HG02981 (cell line): ENCODE measurements around the gene DCD.

Experiments
- ATAC-seq: cut with Tn5 transposase; IDR thresholded peaks from one replicate; pipeline ENCODE4 v1.9.1; 2021; ENCODE audit warnings: mild to moderate bottlenecking, moderate library complexity; ENCODE audit not compliant: unreplicated experiment

Gene DCD

DNA sequence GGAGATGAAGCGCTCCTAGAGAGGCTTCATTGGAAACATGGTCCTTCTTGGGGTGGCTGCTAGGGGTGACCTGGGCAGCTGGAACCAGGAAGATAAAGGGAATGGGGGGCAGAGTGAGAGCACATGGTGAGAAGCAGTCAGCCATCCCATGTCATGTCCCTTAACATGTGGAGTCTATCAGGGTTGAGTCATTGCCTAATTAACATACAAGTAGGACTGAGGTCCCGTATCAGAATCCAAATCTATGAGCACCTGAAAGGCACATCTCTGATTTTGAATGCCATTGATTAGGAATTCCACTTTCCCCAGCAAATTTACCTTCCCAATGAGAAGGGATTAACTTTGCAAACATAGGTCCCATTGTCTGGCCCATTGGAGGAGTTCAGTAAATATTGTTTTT lies 39.4 kb downstream of the DCD start:
- no peak for ATAC-seq

DNA sequence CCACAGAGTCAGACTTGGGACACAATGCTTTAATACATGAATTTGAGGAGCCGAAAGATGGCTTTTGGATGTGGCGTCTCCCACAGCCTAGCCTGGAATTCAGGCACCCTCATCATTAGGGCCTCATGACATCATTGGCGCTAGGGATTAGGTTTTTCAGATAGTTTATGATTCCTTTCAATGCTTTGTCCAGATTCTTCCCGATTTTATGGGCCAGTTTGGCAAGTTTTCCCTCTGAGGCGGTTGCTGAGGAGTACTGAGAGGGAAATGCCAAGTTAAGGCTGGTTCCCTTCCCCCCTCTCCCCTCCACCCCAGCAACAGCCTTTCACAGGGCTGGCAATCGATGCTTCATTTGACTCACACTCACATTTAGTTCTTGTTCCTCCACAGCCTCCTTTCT lies 40.0 kb downstream of the DCD start:
- no peak for ATAC-seq

DNA sequence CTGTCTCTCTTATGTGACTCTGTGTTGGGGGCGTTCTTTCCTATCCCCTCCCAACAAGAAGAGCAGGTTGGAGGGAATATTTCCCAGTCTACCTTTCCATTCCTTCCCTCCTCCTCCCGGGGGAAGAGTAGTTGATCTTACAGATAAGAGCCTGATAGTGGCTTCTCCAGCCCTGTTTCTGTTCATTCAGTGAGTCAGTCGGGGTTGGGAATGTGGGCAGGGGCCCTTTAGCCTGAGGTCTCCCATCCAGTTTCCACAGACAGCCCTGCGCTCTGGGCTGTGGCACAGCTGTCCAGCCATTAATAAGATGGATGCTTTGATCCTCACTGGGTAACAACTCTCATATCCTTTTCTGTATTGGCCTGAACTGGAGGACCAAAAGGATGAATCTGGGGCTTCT lies 41.6 kb downstream of the DCD start:
- no peak for ATAC-seq

DNA sequence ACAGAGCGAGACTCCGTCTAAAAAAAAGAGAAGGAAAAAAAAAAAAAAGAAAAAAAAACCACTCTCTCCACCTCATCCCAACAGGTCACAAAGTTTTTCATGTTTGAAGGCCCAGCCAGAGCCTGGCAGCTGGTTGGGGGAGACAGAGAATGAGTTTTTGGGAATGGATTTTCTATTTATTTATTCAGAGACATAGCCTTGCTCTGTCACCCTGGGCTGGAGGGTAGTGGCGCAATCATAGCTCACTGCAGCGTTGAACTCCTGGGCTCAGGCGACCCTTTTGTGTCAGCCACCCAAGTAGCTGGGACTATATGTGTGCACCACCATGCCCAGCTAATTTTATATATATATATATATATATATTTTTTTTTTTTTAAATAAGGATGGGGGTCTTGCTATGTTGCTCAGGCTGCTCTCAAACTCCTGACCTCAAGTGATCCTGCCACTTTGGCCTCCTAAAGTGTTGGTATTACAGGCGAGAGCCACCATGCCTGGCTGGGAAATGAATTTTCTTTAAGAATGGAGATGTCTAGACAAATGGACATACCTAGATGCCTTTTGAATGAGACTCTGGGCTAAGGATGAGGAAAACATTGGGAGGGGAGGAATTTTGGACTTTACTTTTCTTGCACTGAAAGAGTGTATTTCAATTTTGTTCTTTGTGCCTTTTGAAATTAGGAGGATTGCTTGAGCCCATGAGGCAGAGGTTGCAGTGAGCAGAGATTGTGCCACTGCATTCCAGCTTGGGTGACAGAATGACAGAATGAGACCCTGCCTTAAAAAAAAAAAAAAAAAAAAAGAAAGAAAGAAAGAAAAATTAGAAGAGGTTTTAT lies 42.8 kb downstream of the DCD start:
- no peak for ATAC-seq

DNA sequence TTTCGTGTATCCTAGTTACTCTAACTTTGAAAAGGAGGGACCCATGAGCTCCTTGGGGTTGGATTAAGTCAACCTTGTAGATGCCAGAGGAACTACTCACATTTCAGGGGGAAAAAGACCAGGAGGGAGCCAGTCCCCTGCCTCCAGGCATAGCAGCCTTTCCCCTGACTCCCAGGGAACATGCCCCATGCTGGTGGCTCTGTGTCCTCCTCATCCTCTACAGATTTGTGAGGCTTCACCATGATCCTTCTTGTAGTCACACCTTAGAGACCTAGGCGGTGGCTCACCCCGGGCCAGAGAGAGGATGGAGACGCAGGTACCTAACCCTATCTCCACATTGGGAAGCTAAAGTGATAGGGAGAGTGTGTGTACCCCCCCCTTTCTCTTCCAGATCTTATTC lies 43.7 kb downstream of the DCD start:
- no peak for ATAC-seq

DNA sequence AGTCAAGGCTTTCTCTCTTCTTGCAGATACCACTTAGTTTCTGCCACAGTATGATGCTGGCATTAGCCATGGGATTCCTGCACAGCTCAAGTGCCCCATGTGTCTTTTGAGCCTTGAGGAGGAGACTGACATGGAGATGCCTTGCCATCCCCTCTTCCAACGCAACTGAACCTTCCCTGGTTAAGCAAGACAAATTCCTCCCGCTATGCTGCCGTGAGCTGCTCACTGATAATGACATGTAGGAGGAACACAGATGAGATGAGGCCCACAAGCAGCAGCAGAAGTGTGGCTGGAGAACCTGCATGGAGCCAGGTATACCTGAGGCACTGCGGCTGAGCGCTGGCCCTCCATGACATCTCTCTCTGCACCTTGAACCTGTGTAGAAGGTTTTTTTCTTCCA lies 44.3 kb downstream of the DCD start:
- no peak for ATAC-seq

DNA sequence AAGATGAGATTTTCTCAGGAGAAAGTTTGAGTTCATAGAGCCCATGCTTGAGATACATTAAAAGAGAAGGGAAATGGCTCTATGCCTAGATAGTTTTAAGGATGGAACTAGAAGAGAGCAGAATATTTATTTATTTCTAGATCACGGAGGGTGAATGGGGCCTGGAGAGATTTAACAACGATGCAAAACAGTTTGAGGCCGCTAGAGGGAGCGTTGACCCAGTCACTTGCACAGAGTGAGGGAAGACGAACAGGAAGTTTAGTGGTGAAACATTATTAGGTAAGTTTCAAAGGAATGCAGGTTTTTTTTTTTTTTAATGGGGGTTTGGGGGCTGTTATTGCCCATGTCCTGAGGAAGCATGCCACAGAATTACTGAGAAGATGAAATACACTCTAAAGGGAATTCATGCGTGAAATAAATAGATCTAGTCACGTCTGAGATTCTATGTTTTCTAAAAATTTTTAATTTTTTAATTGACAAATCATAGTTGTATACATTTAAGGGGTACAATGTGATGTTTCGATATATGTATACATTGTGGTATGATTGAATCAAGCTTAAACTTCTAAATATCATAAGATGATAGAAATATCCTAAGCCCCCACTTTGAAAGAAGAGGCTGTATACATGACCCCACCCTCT lies 44.9 kb downstream of the DCD start:
- peak; percentile 94 for ATAC-seq

DNA sequence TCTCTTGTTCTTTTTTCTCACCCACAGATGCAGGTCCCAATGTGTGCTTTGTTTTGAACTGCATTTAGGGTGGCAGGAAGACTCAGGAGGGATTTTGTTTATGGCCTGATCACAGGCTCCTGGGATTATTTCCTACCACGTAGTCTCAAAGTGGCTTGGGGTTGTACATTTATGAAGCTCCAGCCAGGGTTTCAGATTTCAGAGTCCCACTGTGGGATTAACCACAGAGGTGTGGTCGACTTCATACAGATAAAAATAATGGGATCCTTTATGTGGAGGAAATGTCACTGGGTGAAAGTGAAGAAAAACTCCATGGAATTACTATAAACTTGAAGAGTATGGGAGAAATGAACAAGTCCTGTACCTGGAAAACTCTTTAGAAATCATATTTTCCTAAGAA lies 45.5 kb downstream of the DCD start:
- ATAC-seq = no peak

DNA sequence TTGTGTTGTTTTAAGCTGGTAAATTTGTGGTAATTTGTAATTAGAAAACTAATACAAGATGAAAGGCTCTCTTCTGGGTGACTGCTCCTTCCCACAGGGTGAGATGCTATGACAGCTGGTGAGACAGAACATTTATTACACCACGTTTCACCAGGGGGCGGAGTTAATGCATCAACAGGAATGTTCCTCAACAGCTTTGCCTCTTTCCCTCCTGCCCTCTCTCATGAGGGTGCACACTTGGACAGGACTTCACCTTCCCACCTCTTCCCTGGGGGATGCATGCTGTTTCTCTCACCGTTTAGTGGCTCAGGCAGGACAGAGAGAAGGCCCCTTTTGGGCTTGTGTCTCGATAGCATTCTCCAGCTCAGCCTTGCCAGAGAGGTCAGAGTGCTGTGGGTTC lies 46.3 kb downstream of the DCD start:
- ATAC-seq = no peak

DNA sequence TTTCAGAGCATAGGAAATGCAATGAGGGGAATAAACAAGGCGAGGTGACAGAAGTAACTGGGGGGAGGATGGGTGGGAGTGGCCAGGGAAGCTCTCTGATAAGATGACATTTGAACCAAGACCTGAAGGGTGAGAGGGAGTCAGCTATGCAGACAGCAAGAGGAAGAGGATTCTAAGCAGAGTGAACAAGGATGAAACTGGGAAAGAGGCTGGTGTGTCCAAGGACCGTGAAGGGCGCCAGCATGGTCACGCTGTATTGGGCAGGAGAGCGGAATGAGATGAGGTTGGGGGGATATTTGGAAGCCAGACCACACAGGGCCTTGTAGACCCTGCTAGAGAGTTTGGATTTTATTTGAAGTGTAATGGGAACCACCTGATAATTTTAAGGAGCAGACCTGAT lies 49.2 kb downstream of the DCD start:
- no peak for ATAC-seq

DNA sequence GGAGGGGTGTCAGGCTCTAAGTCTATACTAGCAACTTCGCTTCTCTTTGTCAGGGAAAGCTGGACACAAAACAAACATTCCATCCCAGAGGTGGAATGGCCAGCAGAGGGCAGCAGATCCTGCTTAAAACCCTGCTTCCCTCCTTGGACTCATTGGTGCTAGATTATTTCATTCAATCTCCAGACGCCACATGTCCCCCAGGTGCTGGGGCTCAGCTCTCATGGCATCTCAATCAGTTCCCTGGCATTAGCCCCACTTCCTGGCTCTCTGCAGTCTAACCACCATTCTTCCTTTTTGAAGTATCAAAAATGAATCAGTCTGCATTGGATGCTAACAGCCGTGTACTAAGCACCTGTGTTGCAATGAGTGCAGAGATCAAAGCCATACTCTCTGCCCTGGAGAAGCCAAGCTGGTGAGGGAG lies 51.6 kb downstream of the DCD start:
- ATAC-seq = no peak

DNA sequence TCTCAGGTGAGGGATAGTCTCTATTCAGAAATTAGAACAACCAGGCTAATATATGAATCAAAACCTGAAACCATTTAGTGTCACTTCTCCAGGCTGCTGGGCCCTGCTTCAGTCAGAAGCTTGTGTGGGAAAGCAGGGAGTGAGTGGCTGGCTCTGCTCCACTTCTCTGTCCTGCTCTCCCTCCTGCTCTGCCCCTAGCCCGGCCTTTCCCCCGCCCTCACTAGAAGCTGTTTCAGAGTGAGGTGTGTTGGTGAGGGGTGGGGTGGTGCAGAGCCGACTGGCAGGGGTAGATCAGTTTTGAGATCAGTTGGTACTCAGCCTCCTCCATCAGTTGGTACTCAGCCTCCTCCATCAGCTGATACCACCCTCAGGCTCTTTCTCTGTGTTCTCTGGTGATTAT lies 52.7 kb downstream of the DCD start:
- ATAC-seq = no peak
